IgD-negative memory B cell (primary cell): ENCODE measurements around the gene PYGB. TPM values are rescaled to one million over a fixed set of nuclear protein-coding genes. Genes with fewer than 3 reads are reported as not detected.

Experiments used
- H3K27ac Mint-ChIP-seq, 3 donors: one replicate each; pipeline ENCODE4 v1.8.0; 2020 to 2022; ENCODE audit warnings: mild to moderate bottlenecking in 3 of 3, mixed read lengths in 3 of 3, moderate library complexity in 1 of 3
- H3K27me3 Mint-ChIP-seq: one replicate; pipeline ENCODE4 v1.8.0; 2021; ENCODE audit warnings: mixed read lengths
- H3K36me3 Mint-ChIP-seq: one replicate; pipeline ENCODE4 v1.8.0; 2020; ENCODE audit warnings: mild to moderate bottlenecking, mixed read lengths
- H3K4me1 Mint-ChIP-seq, 3 donors: one replicate each; pipeline ENCODE4 v1.8.0; 2020 to 2022; ENCODE audit warnings: mixed read lengths in 3 of 3, mild to moderate bottlenecking in 1 of 3
- H3K4me3 Mint-ChIP-seq, 4 donors: one replicate each; pipeline ENCODE4 v1.8.0; 2020 to 2022; ENCODE audit warnings: mild to moderate bottlenecking in 4 of 4, mixed read lengths in 4 of 4, moderate library complexity in 3 of 4
- H3K9me3 Mint-ChIP-seq, 3 donors: one replicate each; pipeline ENCODE4 v1.8.0; 2020 to 2021; ENCODE audit warnings: mixed read lengths in 3 of 3, mild to moderate bottlenecking in 1 of 3
- polyA plus RNA-seq: library from polyadenylated mRNA; unstranded; fragments of 300-500 nt; fragmentation: Illumina TruSeq; gene quantifications from one replicate; pipeline ENCODE4 v1.2.3, GENCODE V29; 2021

Gene PYGB
- 27.6 TPM for polyA plus RNA-seq

DNA sequence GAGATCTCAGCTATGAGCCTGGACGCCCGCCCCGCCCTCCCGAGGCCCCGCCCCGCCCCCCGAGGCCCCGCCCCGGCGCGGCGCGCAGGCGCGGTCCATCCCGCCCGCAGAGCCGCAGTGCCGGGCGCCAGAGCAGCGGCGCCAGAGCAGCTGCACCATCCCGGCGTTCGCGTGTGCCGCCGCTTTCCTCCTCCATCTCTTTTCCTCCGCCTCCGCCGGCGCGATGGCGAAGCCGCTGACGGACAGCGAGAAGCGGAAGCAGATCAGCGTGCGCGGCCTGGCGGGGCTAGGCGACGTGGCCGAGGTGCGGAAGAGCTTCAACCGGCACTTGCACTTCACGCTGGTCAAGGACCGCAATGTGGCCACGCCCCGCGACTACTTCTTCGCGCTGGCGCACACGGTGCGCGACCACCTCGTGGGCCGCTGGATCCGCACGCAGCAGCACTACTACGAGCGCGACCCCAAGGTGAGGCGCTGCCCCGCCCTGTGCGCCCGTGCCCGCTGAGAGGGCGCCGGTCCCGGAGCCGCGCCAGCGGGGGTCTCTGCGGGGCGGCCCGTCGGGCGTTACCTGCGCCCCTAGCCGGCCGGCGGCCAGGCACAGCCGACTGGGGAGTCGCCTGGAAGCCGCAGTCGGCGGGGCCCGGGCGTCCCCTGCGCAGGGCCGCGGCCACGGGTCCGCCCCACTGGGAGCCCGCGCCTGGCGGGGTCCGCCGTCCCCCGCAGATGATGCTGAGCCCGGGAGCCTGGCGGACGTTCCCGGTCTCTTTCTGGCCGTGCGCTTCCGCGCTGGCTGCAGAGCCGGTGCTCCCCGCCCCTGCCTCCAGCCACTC is at the start of gene PYGB:
Gene PYGB, plus strand, starts transcription at position 130 of the 830 bp plus-strand sequence. Its CDS starts 94 bp downstream, at position 224.
- peak within 1 kb of the TSS; percentile 85 to 99 (median 95) for H3K4me3 Mint-ChIP-seq
- peak within 1 kb of the TSS; percentile 59 to 87 (median 79) for H3K27ac Mint-ChIP-seq
- peaks cover 3% of the 10 kb centered on the region for H3K36me3 Mint-ChIP-seq
- H3K9me3 Mint-ChIP-seq = peaks cover 0 to 4% (median 1%) of the 10 kb centered on the region in 3 donors
- H3K4me1 Mint-ChIP-seq = peaks cover 19 to 35% (median 28%) of the 10 kb centered on the region in 3 donors
- peaks cover 23% of the 10 kb centered on the region for H3K27me3 Mint-ChIP-seq

DNA sequence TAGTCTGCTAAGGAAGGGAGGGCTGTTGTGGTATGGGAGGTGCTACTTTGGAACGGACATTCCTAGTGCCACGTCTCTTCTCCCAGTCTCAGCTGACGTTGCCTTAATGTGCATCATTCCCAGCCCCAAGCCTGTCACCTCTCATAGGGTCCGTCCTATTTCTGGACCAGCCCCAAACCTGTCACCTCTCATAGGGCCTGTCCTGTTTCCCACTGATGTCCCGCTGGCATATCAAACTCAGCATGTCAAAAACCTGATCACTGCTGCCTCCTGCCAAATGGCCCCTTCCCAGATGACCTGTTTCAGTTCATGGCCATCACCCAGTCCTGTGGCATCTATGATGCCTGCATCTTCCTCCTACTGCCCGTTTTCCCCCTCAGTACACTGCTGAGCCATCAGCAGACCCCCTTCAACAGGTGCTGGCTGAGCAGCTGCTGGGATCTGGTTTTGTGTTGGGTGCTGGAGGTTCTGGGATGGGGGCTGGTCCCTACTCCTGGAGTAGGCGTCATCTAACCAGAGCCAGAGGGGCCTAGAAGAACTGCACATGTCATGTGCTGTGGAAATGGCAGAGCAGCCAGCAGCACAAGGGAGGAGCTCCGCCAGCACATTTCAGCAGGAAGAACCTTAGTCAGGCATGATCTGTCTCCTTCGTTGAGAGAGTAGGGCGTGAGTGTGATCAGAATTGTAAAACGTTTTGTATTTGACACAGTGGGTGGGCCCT is 49.1 kb upstream of the PYGB start:
- H3K9me3 Mint-ChIP-seq = no peaks in the 10 kb centered on the region
- peak overlapping the region in 1 of 4 donors; percentile 67 for H3K4me3 Mint-ChIP-seq
- H3K36me3 Mint-ChIP-seq = peaks cover 10% of the 10 kb centered on the region
- peaks cover 27 to 48% (median 39%) of the 10 kb centered on the region in 3 donors for H3K4me1 Mint-ChIP-seq
- H3K27ac Mint-ChIP-seq = peak overlapping the region in 1 of 3 donors; percentile 65
- H3K27me3 Mint-ChIP-seq = peaks cover 2% of the 10 kb centered on the region

DNA sequence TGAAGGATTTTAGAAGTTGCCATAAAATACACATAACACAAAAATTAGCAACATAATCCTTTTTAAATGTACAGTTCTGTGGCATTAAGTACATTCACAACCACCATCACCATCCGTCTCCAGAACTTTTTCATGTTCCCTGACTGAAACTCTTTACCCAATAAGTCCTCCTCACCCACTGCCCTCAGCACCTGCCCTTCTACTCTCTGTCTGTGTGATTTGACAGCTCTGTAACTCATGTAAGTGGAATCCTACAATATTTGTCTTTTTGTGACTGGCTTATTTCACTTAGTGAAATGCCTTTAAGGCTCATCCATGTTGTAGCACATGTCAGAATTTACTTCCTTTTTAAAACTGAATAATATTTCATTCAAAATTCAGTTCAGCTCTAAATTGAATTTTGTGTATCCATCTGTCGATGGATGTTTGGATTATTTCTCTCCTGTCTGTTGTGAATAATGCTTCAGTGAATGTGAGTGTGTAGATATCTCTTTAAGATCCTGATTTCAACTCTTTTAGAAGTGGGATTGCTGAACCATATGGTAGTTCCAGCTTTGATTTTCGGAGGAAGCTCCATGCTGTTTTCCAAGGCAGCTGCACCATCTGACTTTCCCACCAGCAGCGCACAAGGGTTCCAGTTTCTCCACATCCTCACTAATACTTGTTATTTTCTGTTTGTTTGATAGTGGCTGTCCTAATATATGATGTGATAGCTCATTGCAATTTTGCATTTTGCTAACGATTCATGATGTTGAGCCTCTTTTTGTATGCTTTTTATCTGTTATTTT is 48.2 kb upstream of the PYGB start:
- H3K36me3 Mint-ChIP-seq = peaks cover 10% of the 10 kb centered on the region
- H3K4me1 Mint-ChIP-seq = peaks cover 31 to 54% (median 45%) of the 10 kb centered on the region in 3 donors
- H3K27ac Mint-ChIP-seq = peak overlapping the region in 1 of 3 donors; percentile 65
- H3K4me3 Mint-ChIP-seq = peak overlapping the region in 1 of 4 donors; percentile 67
- H3K27me3 Mint-ChIP-seq = peaks cover 2% of the 10 kb centered on the region
- H3K9me3 Mint-ChIP-seq = no peaks in the 10 kb centered on the region

DNA sequence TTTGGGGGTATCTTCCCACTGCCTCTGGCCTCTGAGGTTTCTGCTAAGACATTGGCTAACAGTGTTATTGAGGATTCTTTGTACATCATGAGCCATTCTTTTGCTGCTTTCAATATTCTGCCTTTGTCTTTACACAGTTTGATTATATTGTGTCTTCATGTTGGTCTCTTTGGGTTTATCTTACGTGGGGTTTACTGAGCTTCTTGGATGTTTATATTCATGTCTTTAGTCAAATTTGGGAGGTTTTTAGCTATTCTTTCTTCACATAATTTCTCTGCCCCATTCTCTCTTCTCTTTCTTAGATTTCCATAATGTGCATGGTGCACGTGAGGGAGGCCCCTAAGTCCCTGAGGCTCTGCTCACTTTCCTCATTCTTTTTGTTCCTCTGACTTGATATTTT is 44.8 kb upstream of the PYGB start:
- no peak overlapping the region for H3K27ac Mint-ChIP-seq
- no peak overlapping the region for H3K4me3 Mint-ChIP-seq
- H3K9me3 Mint-ChIP-seq = no peaks in the 10 kb centered on the region
- peaks cover 10% of the 10 kb centered on the region for H3K36me3 Mint-ChIP-seq
- H3K27me3 Mint-ChIP-seq = no peaks in the 10 kb centered on the region
- peaks cover 22 to 39% (median 28%) of the 10 kb centered on the region in 3 donors for H3K4me1 Mint-ChIP-seq

DNA sequence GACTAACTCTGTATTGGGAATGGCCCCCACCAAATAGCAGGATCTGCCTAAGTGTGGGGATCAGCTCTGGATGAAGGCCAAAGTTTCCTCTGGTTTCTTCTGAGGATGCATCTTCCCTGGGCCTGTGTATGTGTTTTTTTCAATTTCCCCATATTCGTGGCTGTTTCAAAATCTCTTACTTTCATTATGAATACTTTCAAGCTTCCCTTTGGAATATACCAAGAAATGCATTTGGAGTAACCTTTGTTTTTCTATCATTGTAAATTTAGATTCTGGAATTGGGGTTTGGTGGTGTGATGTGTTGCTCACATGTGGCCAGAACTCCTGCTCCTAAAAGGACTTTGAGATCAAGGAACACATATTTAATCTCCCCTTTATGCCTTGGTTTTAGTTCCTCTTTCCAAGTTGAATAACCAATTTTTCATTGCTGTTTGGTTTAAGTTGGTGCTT is 44.0 kb upstream of the PYGB start:
- no peak overlapping the region for H3K27ac Mint-ChIP-seq
- H3K4me3 Mint-ChIP-seq = peak overlapping the region in 2 of 4 donors; percentile 24 to 73

DNA sequence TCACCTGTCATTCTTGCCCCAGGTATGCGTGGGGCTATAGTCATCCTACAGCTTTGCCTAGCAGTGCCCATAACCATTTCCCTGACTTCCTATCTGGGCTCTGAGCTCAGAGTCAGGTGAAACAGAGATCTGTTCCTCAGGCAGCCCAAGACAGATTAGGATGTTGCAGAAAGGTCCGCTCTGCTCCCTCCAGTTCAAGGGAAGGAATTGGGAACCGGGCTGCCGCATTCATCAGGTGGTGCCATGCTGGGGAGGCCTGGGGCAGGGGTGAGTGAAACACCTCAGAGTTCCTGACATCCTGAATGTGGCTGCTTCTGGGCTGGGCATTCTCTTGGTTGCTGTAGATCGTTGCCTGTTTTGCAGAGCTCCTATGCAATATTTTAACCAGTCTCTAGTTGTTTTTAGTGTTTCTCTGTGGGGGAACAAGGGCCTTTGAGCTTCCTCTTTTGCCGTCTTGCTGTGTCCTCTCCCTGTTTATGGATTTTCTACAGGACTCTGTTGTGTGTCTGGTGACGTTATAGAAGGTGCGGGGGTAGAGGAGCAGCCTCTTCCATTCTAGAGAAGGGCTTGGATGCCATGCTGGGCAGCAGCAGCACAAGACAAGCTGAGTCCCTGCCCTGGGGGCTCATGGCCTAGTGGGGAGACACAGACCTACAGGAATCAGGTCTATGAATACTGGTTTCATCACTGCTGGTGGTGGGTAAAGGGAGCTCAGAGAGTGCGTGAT is 43.2 kb upstream of the PYGB start:
- no peaks in the 10 kb centered on the region for H3K9me3 Mint-ChIP-seq
- H3K27me3 Mint-ChIP-seq = no peaks in the 10 kb centered on the region
- peaks cover 10% of the 10 kb centered on the region for H3K36me3 Mint-ChIP-seq
- H3K4me1 Mint-ChIP-seq = peaks cover 19 to 32% (median 24%) of the 10 kb centered on the region in 3 donors
- H3K4me3 Mint-ChIP-seq = peak overlapping the region in 1 of 4 donors; percentile 15
- H3K27ac Mint-ChIP-seq = no peak overlapping the region

More for the DNA sequence above, 44.0 kb upstream of the PYGB start:
- H3K9me3 Mint-ChIP-seq = no peaks in the 10 kb centered on the region
- peaks cover 22 to 39% (median 28%) of the 10 kb centered on the region in 3 donors for H3K4me1 Mint-ChIP-seq
- no peaks in the 10 kb centered on the region for H3K27me3 Mint-ChIP-seq
- peaks cover 10% of the 10 kb centered on the region for H3K36me3 Mint-ChIP-seq

DNA sequence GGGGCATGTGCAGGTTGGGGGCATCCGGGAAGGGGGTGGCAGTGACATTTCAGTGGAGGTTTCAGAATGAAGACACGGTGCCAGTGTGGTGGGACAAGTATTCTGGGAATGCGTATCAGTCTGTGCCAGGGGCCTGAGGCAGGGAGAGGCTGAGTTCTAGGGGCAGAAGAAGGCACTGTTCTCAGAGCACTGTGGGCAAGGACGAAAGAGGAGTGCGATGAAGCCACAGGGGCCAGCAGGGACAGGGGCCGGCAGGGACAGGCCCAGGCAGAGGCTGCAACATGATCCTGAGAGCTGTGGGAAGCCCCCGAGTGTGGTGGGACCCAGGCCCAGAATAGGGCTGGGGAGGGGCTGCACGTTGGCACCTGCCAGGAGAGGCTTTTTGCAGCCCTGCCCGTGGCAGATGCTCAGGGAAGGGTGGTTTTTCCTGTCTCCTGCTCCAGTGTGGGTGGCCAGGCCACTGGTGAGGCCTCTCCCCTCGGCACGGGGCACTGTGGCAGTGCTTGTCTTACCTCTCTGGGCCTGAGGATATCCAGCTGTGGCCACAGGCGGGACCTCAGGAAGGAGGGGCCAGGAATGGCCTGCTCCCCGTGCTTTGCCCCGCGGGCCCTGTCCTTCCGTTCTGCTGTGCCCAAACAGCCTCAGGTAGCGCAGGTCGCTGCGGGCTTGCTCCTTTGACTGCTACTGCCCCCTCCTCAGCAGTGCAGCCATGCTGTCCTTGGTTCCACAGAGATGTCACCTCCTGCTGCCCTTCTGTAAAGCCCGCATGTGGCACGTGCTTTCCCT is 42.4 kb upstream of the PYGB start:
- peaks cover 14 to 31% (median 20%) of the 10 kb centered on the region in 3 donors for H3K4me1 Mint-ChIP-seq
- H3K27ac Mint-ChIP-seq = no peak overlapping the region
- no peak overlapping the region for H3K4me3 Mint-ChIP-seq
- no peaks in the 10 kb centered on the region for H3K9me3 Mint-ChIP-seq
- H3K36me3 Mint-ChIP-seq = peaks cover 7% of the 10 kb centered on the region
- no peaks in the 10 kb centered on the region for H3K27me3 Mint-ChIP-seq

DNA sequence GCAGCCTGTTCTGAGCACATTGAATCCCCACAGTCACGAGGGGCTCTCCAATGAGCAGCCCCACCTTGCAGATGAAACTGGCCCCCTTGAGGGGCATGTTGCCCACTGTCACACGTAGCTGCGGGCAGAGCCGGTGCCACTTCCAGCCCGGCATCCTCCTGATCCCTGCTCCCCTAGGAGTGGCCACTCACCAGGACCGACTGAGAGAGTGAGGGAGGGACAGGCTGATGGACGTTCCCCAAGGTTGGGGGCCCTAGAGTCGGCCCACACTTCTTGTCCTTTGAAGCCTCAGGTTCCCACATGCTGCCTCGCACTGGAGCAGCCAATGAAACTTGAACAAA is 41.9 kb upstream of the PYGB start:
- Mint-ChIP-seq H3K27ac (no peak overlapping the region), H3K4me1 (peaks cover 11 to 29% (median 17%) of the 10 kb centered on the region in 3 donors), H3K36me3 (peaks cover 7% of the 10 kb centered on the region), H3K9me3 (no peaks in the 10 kb centered on the region), H3K4me3 (no peak overlapping the region), H3K27me3 (no peaks in the 10 kb centered on the region)

DNA sequence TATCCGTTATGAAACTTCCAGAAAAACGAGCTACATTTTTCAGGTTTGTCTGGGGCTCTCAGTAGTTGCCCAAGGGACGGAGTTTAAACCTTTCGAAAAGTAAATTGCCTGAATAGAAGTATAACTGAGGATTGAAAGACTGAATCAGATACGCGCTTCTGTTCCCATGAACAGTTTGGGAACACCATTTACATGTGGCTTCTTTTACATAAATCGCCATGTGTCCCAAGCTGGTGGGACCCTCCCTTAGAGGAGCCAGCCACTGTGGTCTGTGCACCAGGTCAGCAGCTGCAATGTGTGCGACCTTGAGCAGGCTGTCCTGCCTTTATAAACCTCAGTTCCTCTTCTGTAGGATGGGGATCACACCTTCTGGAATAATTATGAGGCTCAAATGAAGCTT is 41.3 kb upstream of the PYGB start:
- peaks cover 7% of the 10 kb centered on the region for H3K36me3 Mint-ChIP-seq

DNA sequence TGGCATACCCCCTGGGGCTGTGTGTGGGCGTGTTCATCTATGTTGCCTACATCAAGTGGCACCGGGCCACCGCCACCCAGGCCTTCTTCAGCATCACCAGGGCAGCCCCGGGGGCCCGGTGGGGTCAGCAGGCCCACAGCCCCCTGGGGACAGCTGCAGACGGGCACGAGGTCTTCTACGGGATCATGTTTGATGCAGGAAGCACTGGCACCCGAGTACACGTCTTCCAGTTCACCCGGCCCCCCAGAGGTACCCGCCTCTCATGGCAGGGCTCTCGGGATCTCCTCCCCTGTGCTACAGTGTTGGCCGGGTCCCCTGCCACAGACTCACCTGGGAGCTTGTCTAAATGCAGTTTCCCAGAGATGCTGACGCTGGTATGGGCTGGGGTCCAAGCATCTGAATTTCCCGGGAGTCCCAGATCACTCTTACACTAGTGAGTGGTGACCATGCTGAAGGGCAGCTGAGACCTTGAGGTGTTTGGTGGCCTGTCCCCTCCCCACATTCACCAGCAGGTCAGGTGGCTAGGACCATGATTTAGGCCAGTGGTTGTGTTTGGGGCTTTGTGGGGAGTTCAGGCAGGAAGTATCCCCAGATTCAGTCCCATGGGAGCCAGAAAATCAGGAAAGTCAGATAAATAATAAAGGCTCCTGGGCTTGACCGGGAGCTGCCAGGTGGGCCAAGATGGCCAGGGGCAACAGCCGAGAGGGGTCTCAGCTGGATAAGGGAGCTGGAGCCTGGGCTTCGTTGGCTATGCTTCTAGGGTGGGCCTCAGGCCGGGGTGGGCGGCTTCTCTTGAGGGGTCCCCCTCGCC is 40.5 kb upstream of the PYGB start:
- Mint-ChIP-seq H3K27ac (no peak overlapping the region), H3K36me3 (peaks cover 9% of the 10 kb centered on the region), H3K4me3 (no peak overlapping the region), H3K9me3 (no peaks in the 10 kb centered on the region), H3K27me3 (no peaks in the 10 kb centered on the region), H3K4me1 (peaks cover 7 to 20% (median 17%) of the 10 kb centered on the region in 3 donors)

More for the DNA sequence above, 41.3 kb upstream of the PYGB start:
- Mint-ChIP-seq H3K4me3 (no peak overlapping the region), H3K27me3 (no peaks in the 10 kb centered on the region), H3K27ac (no peak overlapping the region), H3K9me3 (no peaks in the 10 kb centered on the region), H3K4me1 (peaks cover 10 to 24% (median 17%) of the 10 kb centered on the region in 3 donors)

DNA sequence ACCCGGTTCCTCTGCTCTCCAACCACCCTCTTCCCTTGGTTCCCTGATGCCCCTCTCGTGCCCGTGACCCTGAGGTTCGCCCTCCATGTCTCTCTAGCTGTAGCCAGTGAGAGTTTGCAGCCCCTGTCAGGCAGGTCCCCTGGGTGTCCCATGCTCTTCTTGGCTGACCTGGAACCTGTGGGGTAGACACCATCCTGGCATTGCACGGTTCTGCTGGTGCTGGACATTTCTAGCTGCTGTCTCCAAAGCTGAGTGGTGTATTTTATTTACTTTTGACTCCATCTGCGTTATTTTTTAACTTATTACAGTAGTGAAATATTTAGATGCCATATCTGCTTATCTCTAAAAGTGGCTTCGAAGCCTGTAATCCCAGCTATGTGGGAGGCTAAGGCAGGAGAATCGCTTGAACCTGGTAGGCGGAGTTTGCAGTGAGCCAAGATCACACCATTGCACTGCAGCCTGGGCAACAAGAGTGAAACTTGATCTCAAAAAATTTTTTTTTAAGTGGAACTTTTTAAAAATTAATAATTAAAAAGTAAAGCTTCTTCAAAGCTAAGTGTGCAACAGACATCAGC is 39.8 kb upstream of the PYGB start:
- Mint-ChIP-seq H3K27me3 (no peaks in the 10 kb centered on the region), H3K36me3 (peaks cover 7% of the 10 kb centered on the region), H3K9me3 (no peaks in the 10 kb centered on the region), H3K27ac (no peak overlapping the region), H3K4me1 (peaks cover 7 to 16% (median 13%) of the 10 kb centered on the region in 3 donors), H3K4me3 (no peak overlapping the region)

DNA sequence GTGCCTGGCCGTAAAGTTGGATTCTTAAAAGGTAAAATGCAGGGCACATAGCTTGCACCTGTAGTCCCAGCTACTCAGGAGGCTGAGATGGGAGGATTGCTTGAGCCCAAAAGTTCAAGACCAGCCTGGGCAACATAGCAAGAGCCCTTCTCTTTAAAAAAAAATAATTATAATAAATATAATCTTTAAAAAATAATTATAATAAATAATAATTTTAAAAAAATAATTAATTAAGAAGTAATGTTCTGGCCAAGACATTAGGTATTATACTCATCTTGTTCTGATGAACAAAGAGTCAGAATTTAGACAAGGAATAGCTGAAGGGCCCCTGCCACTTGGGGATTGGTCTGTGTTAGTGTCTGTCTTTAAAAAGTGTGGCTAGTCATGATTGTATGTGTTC is 38.5 kb upstream of the PYGB start:
- Mint-ChIP-seq H3K9me3 (no peaks in the 10 kb centered on the region), H3K27ac (no peak overlapping the region), H3K36me3 (peaks cover 3% of the 10 kb centered on the region), H3K4me1 (peaks cover 0 to 4% (median 2%) of the 10 kb centered on the region in 3 donors), H3K4me3 (no peak overlapping the region), H3K27me3 (no peaks in the 10 kb centered on the region)

DNA sequence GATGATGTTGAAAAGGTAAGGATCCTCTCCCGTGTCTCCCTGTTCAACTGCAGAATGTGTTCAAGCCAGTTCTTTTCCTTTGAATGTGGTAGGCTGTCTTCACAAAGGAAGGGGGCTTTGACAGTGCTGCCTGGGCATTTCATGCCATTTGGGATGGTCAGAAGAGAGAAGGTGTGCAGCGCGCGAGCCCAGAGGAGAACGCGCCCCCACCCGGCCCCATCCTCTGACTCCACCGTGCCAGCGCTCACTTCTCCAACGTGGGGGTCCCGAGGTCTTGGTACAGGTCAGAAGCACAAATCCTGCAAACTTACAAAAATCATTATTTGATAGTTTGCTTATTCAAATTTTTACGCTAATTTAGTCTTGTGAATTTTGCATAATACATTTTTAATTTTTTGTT is 38.0 kb upstream of the PYGB start:
- H3K9me3 Mint-ChIP-seq = no peaks in the 10 kb centered on the region
- H3K27me3 Mint-ChIP-seq = no peaks in the 10 kb centered on the region
- H3K4me3 Mint-ChIP-seq = no peak overlapping the region
- H3K27ac Mint-ChIP-seq = no peak overlapping the region
- H3K4me1 Mint-ChIP-seq = peaks cover 0 to 2% (median 0%) of the 10 kb centered on the region in 3 donors
- H3K36me3 Mint-ChIP-seq = peaks cover 3% of the 10 kb centered on the region
